ENCODE data around the gene TMEM237.

DNA sequence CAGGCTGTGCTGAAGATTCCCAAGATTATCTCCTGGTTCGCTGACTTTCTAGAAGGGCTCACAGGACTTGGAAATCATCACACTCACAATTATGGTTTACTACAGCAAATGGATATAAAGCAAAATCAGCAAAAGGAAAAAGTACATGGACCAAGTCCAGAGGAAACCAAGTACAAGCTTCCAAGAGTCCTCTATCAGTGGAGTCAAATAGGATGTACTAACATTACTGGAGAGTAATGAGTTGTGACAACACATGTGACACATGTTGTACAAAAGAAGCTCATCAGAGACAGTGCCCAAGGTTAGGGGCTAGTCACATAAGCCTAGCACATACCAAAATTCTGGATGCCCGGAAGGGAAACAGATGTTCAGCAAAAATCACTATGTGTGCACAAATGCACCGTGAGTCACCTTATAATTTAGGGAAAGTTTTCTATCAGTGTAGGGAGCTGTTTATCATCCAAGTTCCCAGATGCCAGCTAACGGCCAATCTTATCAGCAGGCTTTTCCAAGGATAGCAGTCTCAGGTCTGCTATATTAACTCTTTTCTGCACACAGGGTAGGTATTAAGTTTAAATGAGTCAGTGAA lies 9.5 kb downstream of the TMEM237 start:
- TF ChIP-seq, protein P1, sequence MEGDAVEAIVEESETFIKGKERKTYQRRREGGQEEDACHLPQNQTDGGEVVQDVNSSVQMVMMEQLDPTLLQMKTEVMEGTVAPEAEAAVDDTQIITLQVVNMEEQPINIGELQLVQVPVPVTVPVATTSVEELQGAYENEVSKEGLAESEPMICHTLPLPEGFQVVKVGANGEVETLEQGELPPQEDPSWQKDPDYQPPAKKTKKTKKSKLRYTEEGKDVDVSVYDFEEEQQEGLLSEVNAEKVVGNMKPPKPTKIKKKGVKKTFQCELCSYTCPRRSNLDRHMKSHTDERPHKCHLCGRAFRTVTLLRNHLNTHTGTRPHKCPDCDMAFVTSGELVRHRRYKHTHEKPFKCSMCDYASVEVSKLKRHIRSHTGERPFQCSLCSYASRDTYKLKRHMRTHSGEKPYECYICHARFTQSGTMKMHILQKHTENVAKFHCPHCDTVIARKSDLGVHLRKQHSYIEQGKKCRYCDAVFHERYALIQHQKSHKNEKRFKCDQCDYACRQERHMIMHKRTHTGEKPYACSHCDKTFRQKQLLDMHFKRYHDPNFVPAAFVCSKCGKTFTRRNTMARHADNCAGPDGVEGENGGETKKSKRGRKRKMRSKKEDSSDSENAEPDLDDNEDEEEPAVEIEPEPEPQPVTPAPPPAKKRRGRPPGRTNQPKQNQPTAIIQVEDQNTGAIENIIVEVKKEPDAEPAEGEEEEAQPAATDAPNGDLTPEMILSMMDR (IDR thresholded peaks at IDR 0.05), result no peak
- no peak for TF ChIP-seq POLR2A (IDR thresholded peaks at IDR 0.05)
